Muscle of leg (tissue), 11 donors: Measurements from ENCODE around the gene SDCBP2. TPM values are rescaled to one million over a fixed set of nuclear protein-coding genes. Genes with fewer than 3 reads are reported as not detected.

ENCODE experiments used
- DNase-seq: peaks from one replicate; pipeline ENCODE4 v3.0.0; 2013
- H3K27ac ChIP-seq: one replicate; pipeline ENCODE4 v1.5.1; 2013; ENCODE audit warnings: mild to moderate bottlenecking, low read length, control low read depth
- H3K27me3 ChIP-seq: one replicate; pipeline ENCODE4 v1.6.1; 2013; ENCODE audit warnings: low read length; ENCODE audit not compliant: control insufficient read depth, insufficient read depth
- H3K36me3 ChIP-seq: one replicate; pipeline ENCODE4 v1.6.1; 2013; ENCODE audit warnings: low read length; ENCODE audit not compliant: control insufficient read depth, insufficient read depth
- H3K4me1 ChIP-seq: one replicate; pipeline ENCODE4 v1.6.1; 2013; ENCODE audit warnings: low read length; ENCODE audit not compliant: control insufficient read depth, insufficient read depth
- H3K4me3 ChIP-seq: one replicate; pipeline ENCODE4 v1.5.1; 2013; ENCODE audit warnings: low read length, control low read depth
- H3K9me3 ChIP-seq: replicated peaks from 2 replicates; pipeline ENCODE4 v1.6.1; 2013; ENCODE audit warnings: low read depth, low read length; ENCODE audit not compliant: control insufficient read depth
- WGBS: methylation state at CpG from one replicate; pipeline ENCODE4 v1.1.5; 2013; ENCODE audit warnings: missing lambda C conversion rate; ENCODE audit not compliant: insufficient coverage; 5-methylcytosine and 5-hydroxymethylcytosine counted together
- polyA plus RNA-seq, 8 donors: library from polyadenylated mRNA; unstranded; fragments of 120-200 nt; gene quantifications; one replicate each; pipeline versions ENCODE4 v1.2.1 to v1.2.3, GENCODE V29; 2013; ENCODE audit warnings: inconsistent platforms in 1 of 8, low replicate concordance in 1 of 8; ENCODE audit not compliant: insufficient read length in 8 of 8, insufficient read depth in 1 of 8
- total RNA-seq: library from RNA; stranded (reverse); fragments of 120-200 nt; gene quantifications from one replicate; pipeline ENCODE4 v1.2.4, GENCODE V29; 2013

SDCBP2 gene
- total and polyA plus RNA-seq, 9 donors = 1.5 to 6.2 (median 1.8) TPM

DNA sequence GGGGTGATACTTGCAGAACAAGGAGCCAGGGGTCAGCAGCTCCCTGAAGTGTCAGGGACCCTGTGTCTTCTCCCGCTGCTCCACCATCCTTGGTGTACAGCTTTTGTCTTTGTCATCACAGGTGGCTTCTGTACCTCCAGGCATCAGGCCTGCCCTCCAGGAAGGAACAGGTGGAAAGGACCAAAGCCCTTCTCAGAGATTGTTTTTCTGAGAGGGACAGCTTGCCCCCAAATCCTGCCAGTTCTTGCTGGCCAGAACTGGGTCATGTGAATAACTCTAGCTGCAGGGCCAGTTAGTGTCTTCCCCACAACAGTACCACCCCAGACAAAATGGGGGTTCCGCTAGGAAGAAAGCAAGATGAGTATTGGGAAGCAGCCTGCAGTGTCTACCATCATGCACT lies 31.5 kb downstream of the SDCBP2 start:
- Histone ChIP-seq H3K4me1 (peaks cover 3% of the 10 kb centered on the region), H3K4me3 (no peak overlapping the region), H3K36me3 (peaks cover 4% of the 10 kb centered on the region), H3K27ac (no peak overlapping the region), H3K9me3 (no peaks in the 10 kb centered on the region), H3K27me3 (no peaks in the 10 kb centered on the region)
- DNase-seq = no peak
- WGBS = 100% methylated on average over 2 of the region's 2 CpGs

DNA sequence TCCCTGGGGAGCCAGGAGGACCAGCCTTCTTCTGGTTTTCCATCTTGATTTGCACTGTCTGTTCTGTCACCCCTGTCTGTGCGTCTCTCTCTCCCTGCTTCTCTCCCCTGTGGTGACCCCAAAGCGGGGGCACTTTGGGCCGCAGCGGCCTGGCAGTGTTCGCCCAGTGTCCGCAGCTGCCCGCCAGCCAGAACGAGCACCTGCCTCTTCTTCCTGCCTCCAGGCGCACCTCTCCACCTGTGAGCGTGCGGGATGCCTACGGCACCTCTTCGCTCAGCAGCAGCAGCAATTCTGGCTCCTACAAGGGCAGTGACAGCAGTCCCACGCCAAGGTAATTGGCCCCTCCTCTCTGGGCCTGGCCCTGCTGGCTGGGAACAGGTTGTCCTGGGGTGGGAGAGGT lies 32.0 kb downstream of the SDCBP2 start:
- Histone ChIP-seq H3K27me3 (no peaks in the 10 kb centered on the region), H3K4me3 (no peak overlapping the region), H3K4me1 (peaks cover 3% of the 10 kb centered on the region), H3K9me3 (no peaks in the 10 kb centered on the region), H3K36me3 (peaks cover 4% of the 10 kb centered on the region), H3K27ac (no peak overlapping the region)
- 91% methylated on average over 13 of the region's 14 CpGs for WGBS
- no peak for DNase-seq

DNA sequence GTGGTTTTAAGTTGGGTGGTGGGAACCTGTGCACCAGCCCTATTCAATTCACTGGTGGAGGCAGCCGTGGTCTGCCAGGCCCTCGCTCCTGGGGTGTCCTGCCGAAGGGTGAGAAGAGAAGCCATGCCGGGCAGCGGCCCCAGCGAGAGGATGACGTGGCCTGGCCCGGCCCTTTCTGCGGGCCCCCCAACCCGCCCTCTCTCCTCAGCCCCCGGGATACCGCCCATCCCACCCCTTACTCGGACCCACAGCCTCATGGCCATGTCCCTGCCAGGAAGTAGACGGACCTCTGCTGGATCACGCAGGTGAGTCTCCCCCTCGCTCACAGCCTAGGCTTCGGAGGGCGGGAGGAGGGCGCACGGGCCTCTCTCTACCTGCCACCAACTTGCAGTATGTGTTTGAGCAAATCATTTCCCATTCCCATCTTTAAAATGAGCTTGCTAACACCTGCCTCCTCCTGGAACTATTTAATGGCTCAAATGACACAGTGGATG lies 32.8 kb downstream of the SDCBP2 start:
- Histone ChIP-seq H3K36me3 (peaks cover 4% of the 10 kb centered on the region), H3K9me3 (no peaks in the 10 kb centered on the region), H3K4me1 (peaks cover 7% of the 10 kb centered on the region), H3K27me3 (no peaks in the 10 kb centered on the region), H3K4me3 (no peak overlapping the region), H3K27ac (no peak overlapping the region)
- whole genome bisulfite sequencing = 85% methylated on average over 8 of the region's 20 CpGs
- DNase-seq = no peak

DNA sequence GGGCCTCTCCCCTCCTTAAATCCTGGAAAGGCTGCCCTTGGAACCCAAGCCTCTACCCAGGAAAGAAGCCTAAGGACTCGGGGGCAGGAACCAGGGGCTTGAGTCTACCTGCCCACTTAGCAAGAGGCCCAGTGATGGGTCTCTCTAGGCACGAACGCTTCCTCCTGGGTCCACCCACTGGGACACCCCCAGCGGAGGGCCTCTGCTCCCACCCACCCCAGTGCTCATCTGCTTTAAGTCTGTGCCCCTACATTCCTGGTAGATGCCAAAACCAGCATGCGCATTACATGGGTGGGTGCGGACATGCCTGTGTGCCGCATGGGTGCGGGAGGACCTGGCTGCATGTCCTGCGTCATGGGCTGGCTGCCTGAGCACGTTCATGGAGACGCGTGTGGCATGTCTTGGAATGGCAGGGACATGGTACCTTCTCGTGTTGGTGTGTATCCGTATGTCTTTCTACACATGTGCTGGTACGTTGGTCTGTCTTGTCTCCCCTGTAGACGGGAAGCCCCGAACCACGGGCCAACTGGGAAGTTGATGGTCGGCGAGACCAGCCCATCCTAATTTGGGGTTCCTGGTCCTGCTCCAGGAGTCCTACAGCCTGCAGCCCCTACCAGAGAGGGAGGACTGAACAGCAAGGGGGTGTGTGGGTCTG lies 33.5 kb downstream of the SDCBP2 start:
- peaks cover 8% of the 10 kb centered on the region for H3K4me1 ChIP-seq
- H3K27ac ChIP-seq = no peak overlapping the region
- H3K4me3 ChIP-seq = no peak overlapping the region
- 91% methylated on average over 17 of the region's 20 CpGs for WGBS
- H3K27me3 ChIP-seq = no peaks in the 10 kb centered on the region
- H3K9me3 ChIP-seq = no peaks in the 10 kb centered on the region
- no peaks in the 10 kb centered on the region for H3K36me3 ChIP-seq
- DNase-seq = no peak

DNA sequence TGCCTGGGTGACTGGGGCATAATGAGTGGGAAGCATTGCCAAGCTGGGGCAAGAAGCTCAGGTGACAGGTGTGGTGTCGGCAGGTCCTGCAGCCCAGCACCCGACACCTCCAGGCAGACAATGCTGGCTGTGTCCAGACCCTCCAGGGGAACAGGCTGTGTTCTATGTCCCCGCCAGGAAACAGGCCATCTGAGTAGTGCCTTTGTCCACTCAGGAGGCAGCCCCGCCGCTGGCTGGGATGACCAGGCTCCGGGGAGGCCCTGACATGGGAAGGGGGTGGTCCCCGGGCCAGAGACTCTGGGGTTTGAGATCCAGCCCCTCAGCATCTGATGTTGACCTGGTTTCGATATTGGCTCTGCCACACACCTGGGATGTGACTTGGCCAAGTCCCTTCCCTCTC lies 34.4 kb downstream of the SDCBP2 start:
- H3K27me3 ChIP-seq = no peaks in the 10 kb centered on the region
- no peak overlapping the region for H3K27ac ChIP-seq
- H3K4me1 ChIP-seq = peaks cover 8% of the 10 kb centered on the region
- no peak for DNase-seq
- no peak overlapping the region for H3K4me3 ChIP-seq
- 78% methylated on average over 7 of the region's 8 CpGs for WGBS
- H3K9me3 ChIP-seq = no peaks in the 10 kb centered on the region
- no peaks in the 10 kb centered on the region for H3K36me3 ChIP-seq

DNA sequence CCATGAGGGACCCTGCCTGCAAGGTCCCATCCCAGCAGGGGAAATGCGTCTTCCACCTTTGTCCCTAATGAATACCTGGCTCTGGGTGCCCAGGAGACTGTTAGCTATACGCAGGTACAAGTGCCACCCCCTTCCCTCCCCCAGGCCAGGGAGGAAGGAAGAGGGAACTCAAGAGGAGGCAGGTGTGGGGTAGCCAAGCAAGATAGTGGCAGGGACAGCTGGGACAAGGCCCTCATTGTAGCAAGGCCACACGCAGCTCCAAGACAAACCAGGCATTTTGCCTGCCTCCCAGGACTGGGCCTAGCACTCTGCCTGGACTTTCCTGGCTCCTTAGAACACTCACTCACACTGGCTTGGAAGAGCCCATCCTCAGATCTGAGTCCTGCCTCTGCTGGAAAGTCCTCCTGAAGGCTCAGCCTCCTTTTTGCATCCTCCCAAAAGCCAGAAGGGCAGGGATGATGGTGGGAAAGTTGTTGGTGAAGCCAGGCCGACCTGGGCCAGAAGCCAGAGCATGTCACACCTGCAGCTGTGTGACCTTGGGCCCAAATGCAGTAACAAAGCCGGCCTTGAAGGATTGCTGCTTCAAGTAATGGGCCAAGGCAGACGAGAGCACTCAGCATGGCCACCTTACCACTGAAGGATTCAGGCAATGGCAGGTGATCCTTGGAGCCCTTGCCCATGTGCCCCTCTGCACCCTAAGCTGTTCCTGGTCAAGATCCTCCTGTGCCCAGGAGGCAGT lies 35.1 kb downstream of the SDCBP2 start:
- H3K9me3 ChIP-seq = no peaks in the 10 kb centered on the region
- WGBS = 61% methylated on average over 4 of the region's 6 CpGs
- H3K27me3 ChIP-seq = no peaks in the 10 kb centered on the region
- DNase-seq = no peak
- H3K4me1 ChIP-seq = peaks cover 8% of the 10 kb centered on the region
- no peaks in the 10 kb centered on the region for H3K36me3 ChIP-seq
- no peak overlapping the region for H3K4me3 ChIP-seq
- no peak overlapping the region for H3K27ac ChIP-seq

DNA sequence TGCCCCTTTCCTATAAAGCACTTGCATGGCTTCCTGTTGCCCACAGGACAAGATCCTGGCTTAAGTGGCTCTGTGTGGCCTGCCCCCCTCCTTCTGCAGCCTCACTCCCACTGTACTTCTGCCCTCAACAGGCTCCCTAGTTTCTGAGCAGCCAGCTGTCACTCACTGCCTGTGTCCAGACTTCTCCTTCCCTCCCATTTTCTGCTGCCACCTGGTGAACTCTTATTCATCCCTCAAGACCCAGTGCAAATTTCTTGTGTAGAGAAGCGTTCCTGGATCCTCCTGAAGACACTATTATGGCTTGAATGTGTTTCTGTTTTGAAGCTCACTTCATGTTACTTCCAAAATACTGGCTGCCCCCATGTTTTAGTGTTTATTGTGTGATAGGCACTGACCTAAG lies 36.3 kb downstream of the SDCBP2 start:
- Histone ChIP-seq H3K27ac (no peak overlapping the region), H3K4me3 (no peak overlapping the region)

DNA sequence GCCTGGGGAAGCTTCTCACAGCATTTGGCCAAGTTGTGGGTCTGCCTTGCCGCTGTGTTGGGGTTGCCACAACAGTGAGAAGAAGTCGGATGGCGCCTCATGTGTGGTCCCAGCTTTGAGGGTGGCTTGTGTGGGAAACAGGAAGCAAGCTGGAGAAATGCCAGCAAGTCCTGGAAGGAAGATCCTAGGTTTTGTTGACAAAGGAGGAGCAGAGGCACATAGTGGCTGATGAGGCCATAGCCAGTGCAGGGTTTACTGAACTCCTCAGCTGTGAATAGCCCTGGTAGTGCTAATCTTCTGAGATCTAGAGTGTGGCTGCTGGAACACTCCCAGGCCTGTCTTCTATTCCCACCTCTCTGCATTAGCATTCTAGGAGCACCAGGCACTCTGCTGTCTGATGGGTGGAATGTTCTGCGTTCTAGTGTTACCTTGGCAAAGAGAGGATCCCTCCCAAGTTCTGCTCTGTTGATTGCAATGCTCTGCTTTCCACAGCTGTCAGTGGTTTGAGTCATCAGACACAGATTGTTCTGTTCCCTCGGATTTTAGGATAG lies 37.7 kb downstream of the SDCBP2 start:
- no peak overlapping the region for H3K27ac ChIP-seq

More for the DNA sequence above, 36.3 kb downstream of the SDCBP2 start:
- Histone ChIP-seq H3K9me3 (no peaks in the 10 kb centered on the region), H3K4me1 (peaks cover 8% of the 10 kb centered on the region), H3K27me3 (no peaks in the 10 kb centered on the region), H3K36me3 (no peaks in the 10 kb centered on the region)
- WGBS = no CpG with 5 or more reads among the region's 1 CpG
- DNase-seq = no peak

DNA sequence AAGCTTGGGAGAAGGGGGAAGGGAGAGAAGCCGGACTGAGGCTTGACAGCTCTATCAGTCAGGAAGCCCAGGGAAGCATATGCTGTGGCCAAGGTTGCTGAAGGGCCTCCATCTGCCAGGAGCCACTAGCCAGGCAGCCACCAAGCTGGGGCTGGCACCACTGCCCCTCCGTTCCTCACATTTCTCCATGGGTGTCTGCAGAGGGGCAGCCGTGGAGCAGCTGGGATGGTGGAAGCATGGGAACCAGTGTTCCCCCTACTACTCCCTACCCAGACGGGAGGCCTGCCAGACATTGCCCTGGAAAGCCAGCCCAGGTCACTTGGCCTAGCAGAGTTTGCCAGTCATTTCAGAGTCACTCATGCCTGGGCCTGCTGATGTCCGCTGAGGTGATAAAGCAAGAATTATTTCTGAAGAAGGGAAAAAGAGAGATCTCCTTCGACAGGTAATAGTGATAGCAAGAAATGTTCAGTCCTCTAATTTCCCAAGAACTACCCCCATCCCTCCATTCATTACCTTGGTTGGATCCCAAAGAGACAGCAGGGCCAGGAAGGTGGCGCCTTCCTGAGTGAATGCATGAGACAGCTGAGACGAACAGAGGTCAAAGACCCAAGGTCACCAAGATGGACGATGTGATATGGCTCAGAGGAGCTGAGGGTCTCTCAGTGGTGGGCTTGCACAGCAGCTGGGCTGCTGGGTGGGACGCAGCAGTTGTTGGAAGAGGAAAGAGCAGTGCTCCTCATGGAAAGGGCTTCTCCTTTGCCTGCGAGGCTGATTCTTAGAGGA lies 41.0 kb downstream of the SDCBP2 start:
- Histone ChIP-seq H3K27me3 (no peaks in the 10 kb centered on the region), H3K36me3 (no peaks in the 10 kb centered on the region), H3K4me1 (peaks cover 10% of the 10 kb centered on the region), H3K4me3 (no peak overlapping the region), H3K9me3 (no peaks in the 10 kb centered on the region), H3K27ac (no peak overlapping the region)
- 74% methylated on average over 7 of the region's 11 CpGs for WGBS
- DNase-seq = no peak

More for the DNA sequence above, 37.7 kb downstream of the SDCBP2 start:
- Histone ChIP-seq H3K27me3 (no peaks in the 10 kb centered on the region), H3K4me1 (peaks cover 8% of the 10 kb centered on the region), H3K4me3 (no peak overlapping the region), H3K36me3 (no peaks in the 10 kb centered on the region), H3K9me3 (no peaks in the 10 kb centered on the region)
- peak; percentile 30 for DNase-seq
- WGBS = 53% methylated on average over 3 of the region's 5 CpGs

DNA sequence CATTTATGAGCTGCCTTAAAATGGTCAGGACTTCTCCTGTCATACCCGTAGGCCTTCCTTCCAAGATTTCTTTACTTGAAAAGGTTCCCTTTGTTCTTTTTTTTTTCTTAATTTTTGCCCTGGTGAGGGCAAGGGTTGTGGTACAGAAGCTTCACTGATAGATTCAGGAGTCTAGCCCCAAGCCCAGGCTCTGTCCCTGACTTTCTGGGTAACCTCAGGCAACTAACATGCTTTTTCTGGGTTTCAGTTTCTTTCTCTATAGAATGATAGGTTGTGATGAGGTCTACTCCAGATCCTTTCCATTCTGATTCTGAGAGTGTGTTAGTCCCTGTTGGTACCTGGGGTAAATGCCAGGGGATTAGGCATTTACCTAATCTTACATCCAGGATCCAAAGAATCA lies 41.6 kb downstream of the SDCBP2 start:
- peaks cover 10% of the 10 kb centered on the region for H3K4me1 ChIP-seq
- H3K36me3 ChIP-seq = no peaks in the 10 kb centered on the region
- no CpG with 5 or more reads among the region's 1 CpG for WGBS
- DNase-seq = no peak
- H3K9me3 ChIP-seq = no peaks in the 10 kb centered on the region
- no peak overlapping the region for H3K4me3 ChIP-seq
- no peak overlapping the region for H3K27ac ChIP-seq
- H3K27me3 ChIP-seq = no peaks in the 10 kb centered on the region
